ENCODE measurements around the gene PPARG.

GRCh38 chr3:12335421-12335820 lies 46.6 kb downstream of the PPARG start:
- TF ChIP-seq POLR2A (IDR thresholded peaks at IDR 0.05) (no peak), CTCF (IDR thresholded peaks at IDR 0.05) (no peak)

All from body of pancreas (tissue), 4 donors.